Measurements from ENCODE around the gene ITPR3.

Gene ITPR3

GRCh38 chr6:33661106-33661838 lies 40.1 kb downstream of the ITPR3 start:
- Histone ChIP-seq H3K4me3 (no peak overlapping the region), H3K27ac (no peak overlapping the region)
- no peak for DNase-seq (ENCODE audit: low spot score)
- TF ChIP-seq CTCF (IDR thresholded peaks at IDR 0.05), result no peak

GRCh38 chr6:33662318-33662717 lies 41.2 kb downstream of the ITPR3 start:
- Histone ChIP-seq H3K27ac (no peak overlapping the region), H3K4me3 (no peak overlapping the region)
- no peak for TF ChIP-seq CTCF (IDR thresholded peaks at IDR 0.05)
- DNase-seq (ENCODE audit: low spot score), result no peak

- Histone ChIP-seq H3K27ac (no peak overlapping the region), H3K4me3 (no peak overlapping the region)
- DNase-seq (ENCODE audit: low spot score), result no peak
- TF ChIP-seq CTCF (IDR thresholded peaks at IDR 0.05), result no peak
Observed at GRCh38 chr6:33663028-33663427, 41.9 kb downstream of the ITPR3 start.

GRCh38 chr6:33663727-33664449 lies 42.8 kb downstream of the ITPR3 start:
- no peak overlapping the region for H3K4me3 ChIP-seq
- H3K27ac ChIP-seq, result no peak overlapping the region
- DNase-seq (ENCODE audit: low spot score), result no peak
- TF ChIP-seq CTCF (IDR thresholded peaks at IDR 0.05), result no peak

GRCh38 chr6:33664506-33665057 lies 43.5 kb downstream of the ITPR3 start:
- H3K4me3 ChIP-seq, result no peak overlapping the region
- no peak for DNase-seq (ENCODE audit: low spot score)
- H3K27ac ChIP-seq, result no peak overlapping the region
- no peak for TF ChIP-seq CTCF (IDR thresholded peaks at IDR 0.05)

- Histone ChIP-seq H3K27ac (no peak overlapping the region), H3K4me3 (no peak overlapping the region)
- DNase-seq (ENCODE audit: low spot score), result no peak
- TF ChIP-seq CTCF (IDR thresholded peaks at IDR 0.05), result no peak
Observed at GRCh38 chr6:33665957-33666356, 44.8 kb downstream of the ITPR3 start.
